Measurements from ENCODE around the gene LRRC3B.
"Not testable (repeated sequence)": the region's sequence is repeated elsewhere in the genome, so short reads cannot be mapped to it uniquely, and the experiment has no call there.

LRRC3B gene

GRCh38 chr3:26622621-26623418 lies at the start of gene LRRC3B:
LRRC3B (plus strand) TSS chr3:26622772; CDS start chr3:26709673, 86,901 bp downstream.
- DNase-seq: no peak

GRCh38 chr3:26574766-26575165 lies 47.8 kb upstream of the LRRC3B start:
- DNase-seq: no peak

- DNase-seq: no peak
These were observed 43.5 kb upstream of the LRRC3B start for GRCh38 chr3:26579116-26579515.

GRCh38 chr3:26587571-26587970 lies 35.0 kb upstream of the LRRC3B start:
- DNase-seq: no peak

GRCh38 chr3:26588931-26589330 lies 33.6 kb upstream of the LRRC3B start:
- no peak for DNase-seq

- no peak for DNase-seq
These were observed 32.9 kb upstream of the LRRC3B start for GRCh38 chr3:26589678-26590077.

- no peak for DNase-seq
These were observed 31.6 kb upstream of the LRRC3B start for GRCh38 chr3:26590919-26591484.

GRCh38 chr3:26591926-26592325 lies 30.6 kb upstream of the LRRC3B start:
- no peak for DNase-seq

- no peak for DNase-seq
These were observed 30.1 kb upstream of the LRRC3B start for GRCh38 chr3:26592451-26592850.

- DNase-seq: no peak
These were observed 26.2 kb upstream of the LRRC3B start for GRCh38 chr3:26596335-26596734.

GRCh38 chr3:26603311-26603710 lies 19.3 kb upstream of the LRRC3B start:
- not testable (repeated sequence) for DNase-seq

GRCh38 chr3:26603771-26604170 lies 18.8 kb upstream of the LRRC3B start:
- not testable (repeated sequence) for DNase-seq

- no peak for DNase-seq
These were observed 8.4 kb upstream of the LRRC3B start for GRCh38 chr3:26614006-26614685.

- DNase-seq: no peak
These were observed 1.4 kb upstream of the LRRC3B start for GRCh38 chr3:26621176-26621575.

GRCh38 chr3:26621906-26622620 lies 509 bp upstream of the LRRC3B start:
- DNase-seq: no peak

- no peak for DNase-seq
These were observed 1.0 kb downstream of the LRRC3B start for GRCh38 chr3:26623419-26624208.

- DNase-seq: no peak
These were observed 1.7 kb downstream of the LRRC3B start for GRCh38 chr3:26624209-26624765.

GRCh38 chr3:26625187-26625586 lies 2.6 kb downstream of the LRRC3B start:
- DNase-seq: no peak

GRCh38 chr3:26627080-26627479 lies 4.5 kb downstream of the LRRC3B start:
- no peak for DNase-seq

- no peak for DNase-seq
These were observed 6.3 kb downstream of the LRRC3B start for GRCh38 chr3:26628915-26629314.

GRCh38 chr3:26630669-26631389 lies 8.3 kb downstream of the LRRC3B start:
- DNase-seq: no peak

GRCh38 chr3:26631390-26631738 lies 8.8 kb downstream of the LRRC3B start:
- no peak for DNase-seq

Data from NCI-H446 (cell line).